Type B pancreatic cell (in vitro differentiated cells): ENCODE measurements around the gene TAF1B. TPM values are rescaled to one million over a fixed set of nuclear protein-coding genes. Genes with fewer than 3 reads are reported as not detected.

Experiments used
- DNase-seq: peaks from one replicate; pipeline ENCODE4 v3.0.0; 2021; ENCODE audit warnings: mixed read lengths; ENCODE audit not compliant: unreplicated experiment; ENCODE audit errors: extremely low spot score
- H3K27ac Mint-ChIP-seq: 2 replicates; pipeline ENCODE4 v1.8.0; 2021; ENCODE audit warnings: mild to moderate bottlenecking, mixed read lengths
- H3K27me3 Mint-ChIP-seq: 2 replicates; pipeline ENCODE4 v1.8.0; 2021; ENCODE audit warnings: mixed read lengths
- H3K36me3 Mint-ChIP-seq: 2 replicates; pipeline ENCODE4 v1.8.0; 2021; ENCODE audit warnings: mixed read lengths
- H3K4me1 Mint-ChIP-seq: one replicate; pipeline ENCODE4 v1.8.0; 2021; ENCODE audit warnings: mixed read lengths; ENCODE audit not compliant: unreplicated experiment
- H3K4me3 Mint-ChIP-seq: 2 replicates; pipeline ENCODE4 v1.8.0; 2021; ENCODE audit warnings: mild to moderate bottlenecking, mixed read lengths
- H3K9me3 Mint-ChIP-seq: 2 replicates; pipeline ENCODE4 v1.8.0; 2021; ENCODE audit warnings: mixed read lengths
- total RNA-seq: library from RNA; stranded (reverse); gene quantifications from 2 replicates; pipeline ENCODE4 v1.2.1, GENCODE V29; 2021; ENCODE audit warnings: low replicate concordance
- TF ChIP-seq, protein P1 (sequence below): fragments of 200-600 bp; sonication (generic); conservative IDR thresholded peaks from 2 replicates; pipeline ENCODE4 v1.5.0; 2021; ENCODE audit warnings: antibody characterized with exemption, mild to moderate bottlenecking

TAF1B gene
- total RNA-seq, 1 donor from 2014 or later = 34.1 TPM

DNA sequence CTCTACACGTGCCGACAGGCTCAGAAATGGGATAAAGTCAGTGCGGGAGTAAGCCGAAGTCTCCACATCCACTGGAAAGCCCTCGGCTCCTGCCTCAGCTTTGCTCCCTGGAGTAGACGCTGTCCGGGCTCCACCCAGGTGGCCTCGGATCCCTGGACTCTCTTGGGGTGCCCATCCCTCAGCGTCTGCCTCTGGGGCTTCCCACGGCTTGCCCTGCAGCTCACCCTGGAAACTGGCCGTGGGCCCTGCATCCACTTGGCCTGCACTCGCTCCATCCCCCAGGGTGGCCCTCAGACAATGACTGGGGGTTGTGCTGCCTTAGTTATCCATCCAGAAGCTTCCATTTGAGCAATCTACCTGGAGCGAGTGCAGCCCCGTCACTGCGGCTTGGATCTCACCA is 36.2 kb upstream of the TAF1B start:
- Mint-ChIP-seq H3K27me3 (no peaks in the 10 kb centered on the region), H3K9me3 (no peaks in the 10 kb centered on the region), H3K36me3 (no peaks in the 10 kb centered on the region), H3K4me3 (no peak overlapping the region), H3K4me1 (peaks cover 8% of the 10 kb centered on the region), H3K27ac (no peak overlapping the region)
- TF ChIP-seq, protein P1, sequence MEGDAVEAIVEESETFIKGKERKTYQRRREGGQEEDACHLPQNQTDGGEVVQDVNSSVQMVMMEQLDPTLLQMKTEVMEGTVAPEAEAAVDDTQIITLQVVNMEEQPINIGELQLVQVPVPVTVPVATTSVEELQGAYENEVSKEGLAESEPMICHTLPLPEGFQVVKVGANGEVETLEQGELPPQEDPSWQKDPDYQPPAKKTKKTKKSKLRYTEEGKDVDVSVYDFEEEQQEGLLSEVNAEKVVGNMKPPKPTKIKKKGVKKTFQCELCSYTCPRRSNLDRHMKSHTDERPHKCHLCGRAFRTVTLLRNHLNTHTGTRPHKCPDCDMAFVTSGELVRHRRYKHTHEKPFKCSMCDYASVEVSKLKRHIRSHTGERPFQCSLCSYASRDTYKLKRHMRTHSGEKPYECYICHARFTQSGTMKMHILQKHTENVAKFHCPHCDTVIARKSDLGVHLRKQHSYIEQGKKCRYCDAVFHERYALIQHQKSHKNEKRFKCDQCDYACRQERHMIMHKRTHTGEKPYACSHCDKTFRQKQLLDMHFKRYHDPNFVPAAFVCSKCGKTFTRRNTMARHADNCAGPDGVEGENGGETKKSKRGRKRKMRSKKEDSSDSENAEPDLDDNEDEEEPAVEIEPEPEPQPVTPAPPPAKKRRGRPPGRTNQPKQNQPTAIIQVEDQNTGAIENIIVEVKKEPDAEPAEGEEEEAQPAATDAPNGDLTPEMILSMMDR = no peak
- DNase-seq = no peak

DNA sequence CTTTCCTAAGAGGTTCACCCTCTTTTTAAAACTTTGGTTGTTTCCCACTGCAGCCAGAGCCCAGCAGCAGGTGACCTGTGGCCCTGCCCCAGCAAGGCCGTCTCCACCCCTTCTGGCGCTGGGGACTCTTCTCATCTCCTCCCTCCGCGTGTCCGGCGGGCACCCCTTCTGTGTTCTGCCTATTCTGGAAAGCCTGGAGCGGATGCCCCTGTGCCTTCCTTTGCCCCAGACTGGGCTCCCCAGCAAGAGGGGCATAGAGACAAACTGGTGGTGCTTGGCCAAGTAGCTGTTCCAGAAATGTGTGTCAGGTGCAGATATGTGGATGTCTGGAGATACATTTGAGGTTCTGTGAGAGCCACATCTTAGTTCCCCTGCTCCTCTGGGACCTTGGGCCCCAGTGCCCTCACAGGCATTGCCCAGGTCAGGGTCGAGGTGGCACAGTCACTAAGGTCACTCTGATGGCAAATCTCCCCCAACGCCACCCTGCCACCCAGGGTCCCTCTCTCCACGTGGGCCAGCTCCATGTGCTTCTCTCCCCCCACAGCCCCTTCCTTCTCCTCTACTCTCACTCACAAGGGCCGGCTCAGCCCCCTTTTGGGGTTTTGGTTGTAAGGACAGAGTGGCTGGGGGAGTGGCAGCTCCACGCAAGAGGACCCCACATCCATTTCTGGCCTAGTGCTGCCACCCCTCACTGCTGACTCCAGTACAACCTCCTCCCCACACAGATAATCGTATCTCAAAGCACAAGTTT is 35.5 kb upstream of the TAF1B start:
- no peaks in the 10 kb centered on the region for H3K9me3 Mint-ChIP-seq
- H3K4me3 Mint-ChIP-seq = no peak overlapping the region
- TF ChIP-seq, protein P1 = no peak
- H3K27ac Mint-ChIP-seq = peak overlapping the region; percentile 48
- H3K36me3 Mint-ChIP-seq = no peaks in the 10 kb centered on the region
- no peaks in the 10 kb centered on the region for H3K27me3 Mint-ChIP-seq
- DNase-seq = no peak
- peaks cover 8% of the 10 kb centered on the region for H3K4me1 Mint-ChIP-seq

DNA sequence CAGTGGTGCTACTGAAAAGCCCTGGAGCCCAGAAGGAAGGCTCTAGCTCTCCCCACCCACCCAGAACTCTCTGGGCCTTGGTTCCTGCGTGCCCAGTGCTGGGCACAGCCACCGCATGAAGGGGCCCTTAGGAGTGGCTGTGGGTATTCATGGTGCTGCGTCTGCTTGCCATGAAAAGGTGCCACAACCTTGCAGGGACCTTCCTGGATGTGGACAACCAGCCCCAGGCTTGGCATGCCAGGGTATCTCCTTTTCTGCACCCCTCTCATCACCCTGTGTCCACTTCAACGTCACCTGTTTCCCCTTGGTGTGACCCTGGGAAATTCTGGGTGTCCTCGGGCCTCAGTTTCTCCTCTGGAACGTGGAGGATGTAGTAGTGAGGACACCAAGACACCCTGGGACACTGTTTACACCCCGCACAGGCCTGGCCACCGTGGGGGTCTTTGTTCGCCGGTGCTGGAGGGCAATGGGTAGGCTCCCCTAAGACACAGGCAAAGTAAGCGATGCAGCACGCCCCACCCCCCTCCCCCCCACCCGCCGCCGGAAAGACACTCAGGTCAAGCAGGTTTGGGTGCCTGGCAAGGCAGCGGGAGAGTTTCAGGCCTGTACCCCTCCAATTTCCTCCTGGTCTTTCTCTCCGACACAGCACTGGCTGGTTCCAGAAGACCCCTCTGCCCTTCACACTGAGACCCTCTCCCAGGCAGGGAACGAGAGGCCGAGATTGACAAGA is 34.8 kb upstream of the TAF1B start:
- TF ChIP-seq, protein P1 = no peak
- peaks cover 8% of the 10 kb centered on the region for H3K4me1 Mint-ChIP-seq
- no peak for DNase-seq
- H3K27ac Mint-ChIP-seq = peak overlapping the region; percentile 90
- H3K27me3 Mint-ChIP-seq = no peaks in the 10 kb centered on the region
- no peaks in the 10 kb centered on the region for H3K36me3 Mint-ChIP-seq
- H3K4me3 Mint-ChIP-seq = peak overlapping the region; percentile 34
- H3K9me3 Mint-ChIP-seq = no peaks in the 10 kb centered on the region

DNA sequence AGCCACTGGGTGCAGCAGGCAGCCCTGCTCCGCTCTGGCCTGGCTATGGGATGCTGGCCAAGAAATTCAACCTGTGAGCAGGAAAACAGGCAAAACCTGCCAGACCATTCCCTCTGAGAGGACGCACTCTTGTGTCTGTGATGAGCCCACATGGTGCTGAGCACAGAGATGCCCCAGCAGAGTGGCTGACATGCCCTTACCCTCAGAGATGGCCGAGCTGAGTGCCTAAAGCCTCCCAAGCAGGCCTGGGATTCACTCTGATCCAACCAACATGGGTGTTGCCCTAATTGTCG is 34.3 kb upstream of the TAF1B start:
- no peak for DNase-seq
- Mint-ChIP-seq H3K9me3 (no peaks in the 10 kb centered on the region), H3K4me1 (peaks cover 12% of the 10 kb centered on the region), H3K27ac (peak overlapping the region; percentile 90), H3K27me3 (no peaks in the 10 kb centered on the region), H3K4me3 (peak overlapping the region; percentile 34), H3K36me3 (no peaks in the 10 kb centered on the region)
- TF ChIP-seq, protein P1 = no peak

DNA sequence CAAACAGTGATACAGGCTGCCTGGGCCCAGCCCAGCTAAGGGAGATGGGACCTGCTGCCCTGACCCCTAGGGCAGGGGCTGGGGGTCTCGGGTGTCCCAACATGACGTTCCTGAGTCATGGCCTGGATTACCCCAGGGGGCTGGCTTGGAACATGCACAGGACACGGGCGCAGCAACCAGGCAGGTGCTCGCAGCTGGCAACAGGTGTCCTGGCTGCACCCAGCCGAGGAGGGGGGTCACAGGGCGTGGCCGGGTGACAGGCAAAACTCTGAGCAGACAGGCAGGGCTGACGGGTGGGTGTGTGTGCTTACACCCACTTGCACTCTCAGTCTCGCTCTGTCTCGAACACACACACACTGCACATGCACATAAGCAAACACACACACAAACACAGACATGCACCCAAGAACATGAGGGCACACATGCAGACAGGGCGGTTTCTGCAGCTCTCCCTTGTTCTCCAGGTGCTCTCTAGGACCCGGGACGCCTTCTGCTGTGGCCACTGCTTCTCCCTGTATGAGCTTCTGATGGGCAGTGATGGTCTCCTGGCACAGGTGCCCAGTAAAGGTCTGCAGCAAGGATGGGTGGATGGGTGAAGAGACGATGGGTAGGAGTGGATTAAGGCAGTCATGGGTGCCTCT is 33.7 kb upstream of the TAF1B start:
- Mint-ChIP-seq H3K4me1 (peaks cover 14% of the 10 kb centered on the region), H3K9me3 (no peaks in the 10 kb centered on the region), H3K27me3 (no peaks in the 10 kb centered on the region), H3K27ac (peak overlapping the region; percentile 90), H3K4me3 (peak overlapping the region; percentile 34), H3K36me3 (no peaks in the 10 kb centered on the region)
- DNase-seq = peak; percentile 67
- TF ChIP-seq, protein P1 = no peak
